PC-9 (cell line): ENCODE measurements around the gene TMEM51. TPM values are rescaled to one million over a fixed set of nuclear protein-coding genes. Genes with fewer than 3 reads are reported as not detected.
"Not testable (repeated sequence)": the region's sequence is repeated elsewhere in the genome, so short reads cannot be mapped to it uniquely, and the experiment has no call there.

Experiments
- BruUV-seq: library from RNA; stranded (reverse); fragments of 400-500 nt; replicated peaks from 2 replicates; lab custom pipeline; 2021; lab: Mats Ljungman, UMichigan
- CTCF ChIA-PET: fragments of 300-600 bp; sonication (Branson Sonifier 250); formaldehyde crosslinking; loops from one replicate; lab custom pipeline; 2022; ENCODE audit warnings: antibody characterized with exemption; lab: Charles Lee
- POLR2A ChIA-PET: fragments of 300-600 bp; sonication (Branson Sonifier 250); formaldehyde crosslinking; loops from one replicate; lab custom pipeline; 2022; ENCODE audit warnings: antibody characterized with exemption; ENCODE audit not compliant: unreplicated experiment; lab: Charles Lee
- DNase-seq, 2 experiments: peaks; one replicate each; pipeline versions ENCODE4 v3.0.0 to v3.0.0-alpha.2; 2015 to 2022; ENCODE audit warnings: mixed read lengths in 1 of 2
- H2AFZ ChIP-seq: fragments of 200-600 bp; sonication (generic); 2 replicates; pipeline ENCODE4 v1.8.1; 2017; ENCODE audit warnings: antibody characterized with exemption
- H3F3A ChIP-seq: fragments of 200-600 bp; sonication (generic); 2 replicates; pipeline ENCODE4 v1.8.1; 2017; ENCODE audit warnings: antibody characterized with exemption, mild to moderate bottlenecking, low read depth; ENCODE audit not compliant: insufficient read depth
- H3K27ac ChIP-seq: fragments of 200-600 bp; sonication (generic); 2 replicates; pipeline ENCODE4 v1.6.1; 2016; ENCODE audit warnings: mixed run types
- H3K27me3 ChIP-seq: fragments of 200-600 bp; sonication (generic); 2 replicates; pipeline ENCODE4 v1.6.1; 2016; ENCODE audit warnings: low read depth, mixed run types; ENCODE audit not compliant: insufficient read depth
- H3K36me3 ChIP-seq: fragments of 200-600 bp; sonication (generic); 2 replicates; pipeline ENCODE4 v1.6.1; 2016; ENCODE audit warnings: low read depth, mixed run types
- H3K4me1 ChIP-seq: fragments of 200-600 bp; sonication (generic); replicated peaks from 2 replicates; pipeline ENCODE4 v1.6.1; 2016; ENCODE audit warnings: mixed run types; ENCODE audit not compliant: insufficient read depth
- H3K4me2 ChIP-seq: fragments of 200-600 bp; sonication (generic); 2 replicates; pipeline ENCODE4 v1.6.1; 2017; ENCODE audit warnings: mixed run types
- H3K4me3 ChIP-seq: fragments of 200-600 bp; sonication (generic); 2 replicates; pipeline ENCODE4 v1.6.1; 2016; ENCODE audit warnings: mixed run types
- H3K79me2 ChIP-seq: fragments of 200-600 bp; sonication (generic); 2 replicates; pipeline ENCODE4 v1.6.1; 2017; ENCODE audit warnings: low read depth, mixed run types
- H3K9me2 ChIP-seq: fragments of 200-600 bp; sonication (generic); 2 replicates; pipeline ENCODE4 v1.8.1; 2017; ENCODE audit warnings: mild to moderate bottlenecking; ENCODE audit not compliant: insufficient read depth
- H3K9me3 ChIP-seq: fragments of 200-600 bp; sonication (generic); 2 replicates; pipeline ENCODE4 v1.8.1; 2016; ENCODE audit warnings: low read depth; ENCODE audit not compliant: insufficient read depth
- H4K20me1 ChIP-seq: fragments of 200-600 bp; sonication (generic); 2 replicates; pipeline ENCODE4 v1.8.1; 2017; ENCODE audit not compliant: insufficient read depth
- EZH2 ChIP-seq: fragments of 200-600 bp; sonication (generic); IDR thresholded peaks from 2 replicates; pipeline ENCODE4 v1.8.0; 2017; ENCODE audit warnings: antibody characterized with exemption, low read depth
- intact Hi-C: fragments of 100-400 bp; cut with micrococcal nuclease; formaldehyde crosslinking; loops from one replicate; pipeline ENCODE4 v1.10.0; 2022; ENCODE audit not compliant: unreplicated experiment
- total RNA-seq: library from RNA; stranded (reverse); gene quantifications from 2 replicates; pipeline ENCODE4 v1.2.3, GENCODE V29; 2021
- TF ChIP-seq, protein P1 (sequence below): fragments of 200-600 bp; sonication (generic); conservative IDR thresholded peaks from 2 replicates; pipeline ENCODE4 v1.6.1; 2017; ENCODE audit warnings: mixed run types, antibody characterized with exemption, mild to moderate bottlenecking, moderate library complexity

Gene TMEM51
- total RNA-seq, 1 experiment from 2014 or later, result 11.7 TPM

DNA sequence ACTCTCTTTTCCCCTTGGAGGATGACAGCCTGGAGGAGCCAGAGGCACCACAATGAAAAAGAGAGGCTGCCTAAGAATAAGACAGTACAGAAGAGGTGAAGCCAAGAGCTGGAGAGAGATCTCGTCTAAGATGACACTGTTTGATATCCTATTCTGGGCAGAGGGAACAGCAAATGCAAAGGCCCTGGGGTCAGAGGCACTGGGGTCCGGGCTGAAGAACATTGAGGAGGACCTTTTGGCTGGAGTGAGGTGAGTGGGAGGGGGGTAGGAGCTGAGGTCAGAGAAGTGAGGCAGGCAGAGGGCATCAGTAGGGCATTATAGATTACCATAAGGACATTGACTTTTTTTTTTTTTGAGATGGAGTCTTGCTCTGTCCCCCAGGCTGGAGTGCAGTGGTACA lies 19.3 kb upstream of the TMEM51 start:
- ChIA-PET POLR2A (no interaction called here), CTCF (interaction anchor here (0.7 to 1.0 kb wide), 2 partner anchors 18 to 138 kb away, joined by 3 read pairs; no protein-coding TSS in a partner anchor)
- H3K9me3 ChIP-seq, result no peaks in the 10 kb centered on the region
- H3K4me3 ChIP-seq, result no peak overlapping the region
- H2AFZ ChIP-seq, result no peak overlapping the region
- H3K9me2 ChIP-seq, result no peaks in the 10 kb centered on the region
- H3K27ac ChIP-seq, result no peak overlapping the region
- no peaks in the 10 kb centered on the region for H4K20me1 ChIP-seq
- no peaks in the 10 kb centered on the region for H3K27me3 ChIP-seq
- H3K4me2 ChIP-seq, result no peak overlapping the region
- no peaks in the 10 kb centered on the region for H3K36me3 ChIP-seq
- BruUV-seq, result no TSS peak
- intact Hi-C loops, result no loop called here
- H3K79me2 ChIP-seq, result no peaks in the 10 kb centered on the region
- H3K4me1 ChIP-seq, result peaks cover 4% of the 10 kb centered on the region
- TF ChIP-seq, protein P1, sequence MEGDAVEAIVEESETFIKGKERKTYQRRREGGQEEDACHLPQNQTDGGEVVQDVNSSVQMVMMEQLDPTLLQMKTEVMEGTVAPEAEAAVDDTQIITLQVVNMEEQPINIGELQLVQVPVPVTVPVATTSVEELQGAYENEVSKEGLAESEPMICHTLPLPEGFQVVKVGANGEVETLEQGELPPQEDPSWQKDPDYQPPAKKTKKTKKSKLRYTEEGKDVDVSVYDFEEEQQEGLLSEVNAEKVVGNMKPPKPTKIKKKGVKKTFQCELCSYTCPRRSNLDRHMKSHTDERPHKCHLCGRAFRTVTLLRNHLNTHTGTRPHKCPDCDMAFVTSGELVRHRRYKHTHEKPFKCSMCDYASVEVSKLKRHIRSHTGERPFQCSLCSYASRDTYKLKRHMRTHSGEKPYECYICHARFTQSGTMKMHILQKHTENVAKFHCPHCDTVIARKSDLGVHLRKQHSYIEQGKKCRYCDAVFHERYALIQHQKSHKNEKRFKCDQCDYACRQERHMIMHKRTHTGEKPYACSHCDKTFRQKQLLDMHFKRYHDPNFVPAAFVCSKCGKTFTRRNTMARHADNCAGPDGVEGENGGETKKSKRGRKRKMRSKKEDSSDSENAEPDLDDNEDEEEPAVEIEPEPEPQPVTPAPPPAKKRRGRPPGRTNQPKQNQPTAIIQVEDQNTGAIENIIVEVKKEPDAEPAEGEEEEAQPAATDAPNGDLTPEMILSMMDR, result no peak
- no peak for TF ChIP-seq EZH2
- no peak for DNase-seq
- H3F3A ChIP-seq, result peaks cover 5% of the 10 kb centered on the region; the same call in 1 of the 2 replicates

GRCh38 chr1:15135604-15136003 lies 17.9 kb upstream of the TMEM51 start:
- H3K4me2 ChIP-seq, H4K20me1 ChIP-seq, H3K79me2 ChIP-seq, H3K4me3 ChIP-seq, H3K27me3 ChIP-seq, H3K36me3 ChIP-seq, POLR2A ChIA-PET, CTCF ChIA-PET, BruUV-seq, H3K9me3 ChIP-seq, DNase-seq, H3K9me2 ChIP-seq, H3K27ac ChIP-seq, H2AFZ ChIP-seq: not testable (repeated sequence)
- intact Hi-C loops, result loop anchor here (5.0 kb wide), 1 partner anchor 287 kb away; no protein-coding TSS in a partner anchor
- peaks cover 18% of the 10 kb centered on the region for H3K4me1 ChIP-seq
- H3F3A ChIP-seq, result peaks cover 16% of the 10 kb centered on the region; the same call in 1 of the 2 replicates

GRCh38 chr1:15137809-15138208 lies 15.7 kb upstream of the TMEM51 start:
- no peaks in the 10 kb centered on the region for H3K9me2 ChIP-seq
- CTCF ChIA-PET, result no interaction called here

More at GRCh38 chr1:15137809-15138208, 15.7 kb upstream of the TMEM51 start:
- Histone ChIP-seq H4K20me1 (no peaks in the 10 kb centered on the region), H3F3A (peaks cover 18% of the 10 kb centered on the region; the same call in 1 of the 2 replicates), H3K4me2 (no peak overlapping the region), H3K27me3 (no peaks in the 10 kb centered on the region), H3K27ac (no peak overlapping the region), H3K9me3 (no peaks in the 10 kb centered on the region), H3K4me1 (peaks cover 28% of the 10 kb centered on the region), H2AFZ (no peak overlapping the region), H3K79me2 (no peaks in the 10 kb centered on the region), H3K36me3 (no peaks in the 10 kb centered on the region), H3K4me3 (no peak overlapping the region)
- intact Hi-C loops, result loop anchor here (5.0 kb wide), 1 partner anchor 284 kb away; no protein-coding TSS in a partner anchor
- TF ChIP-seq, protein P1, result no peak
- no peak for TF ChIP-seq EZH2
- POLR2A ChIA-PET, result no interaction called here
- no peak for DNase-seq
- BruUV-seq, result no TSS peak
